Lower lobe of right lung (tissue), 2 donors: ENCODE measurements around the gene CD79A. TPM values are rescaled to one million over a fixed set of nuclear protein-coding genes. Genes with fewer than 3 reads are reported as not detected.

Source experiments
- ATAC-seq, 2 donors: fragments of 200-7000 bp; cut with Tn5 transposase; one replicate each; pipeline ENCODE4 v1.9.1; 2020 to 2022; ENCODE audit warnings: mild to moderate bottlenecking in 2 of 2, moderate library complexity in 2 of 2
- DNase-seq: peaks from one replicate; pipeline ENCODE4 v3.0.0-alpha.2; 2020
- H3K27ac ChIP-seq: fragments of 200-600 bp; one replicate; pipeline ENCODE4 v1.8.0; 2022
- H3K27me3 ChIP-seq: fragments of 200-600 bp; one replicate; pipeline ENCODE4 v1.8.0; 2022; ENCODE audit warnings: low read depth
- H3K36me3 ChIP-seq: fragments of 200-600 bp; one replicate; pipeline ENCODE4 v1.8.0; 2022; ENCODE audit warnings: mild to moderate bottlenecking
- H3K4me1 ChIP-seq: fragments of 200-600 bp; one replicate; pipeline ENCODE4 v1.8.0; 2022
- H3K4me3 ChIP-seq: fragments of 200-600 bp; one replicate; pipeline ENCODE4 v1.8.0; 2022; ENCODE audit warnings: mild to moderate bottlenecking
- H3K9me3 ChIP-seq: fragments of 200-600 bp; one replicate; pipeline ENCODE4 v1.8.0; 2022
- intact Hi-C: fragments of 100-400 bp; cut with DNase I; formaldehyde crosslinking; loops from one replicate; pipeline ENCODE4 v1.11.0; 2022
- total RNA-seq: library from RNA; stranded (reverse); fragmentation: NEBNext Ultra II Directional; extraction: Animal tissue kit (Norgen Biotek cat#: 25700); gene quantifications from one replicate; pipeline ENCODE4 v1.2.1, GENCODE V29; 2021
- TF ChIP-seq, protein P1 (sequence below): fragments of 200-600 bp; IDR thresholded peaks from one replicate; pipeline ENCODE4 v1.8.0; 2022; ENCODE audit warnings: antibody characterized with exemption, mild to moderate bottlenecking
- donor health status: DM: no; HTN: yes; CAD: no; lungs with severe emphysema.

Gene CD79A
- total RNA-seq, 1 donor from 2014 or later: 1.2 TPM

DNA sequence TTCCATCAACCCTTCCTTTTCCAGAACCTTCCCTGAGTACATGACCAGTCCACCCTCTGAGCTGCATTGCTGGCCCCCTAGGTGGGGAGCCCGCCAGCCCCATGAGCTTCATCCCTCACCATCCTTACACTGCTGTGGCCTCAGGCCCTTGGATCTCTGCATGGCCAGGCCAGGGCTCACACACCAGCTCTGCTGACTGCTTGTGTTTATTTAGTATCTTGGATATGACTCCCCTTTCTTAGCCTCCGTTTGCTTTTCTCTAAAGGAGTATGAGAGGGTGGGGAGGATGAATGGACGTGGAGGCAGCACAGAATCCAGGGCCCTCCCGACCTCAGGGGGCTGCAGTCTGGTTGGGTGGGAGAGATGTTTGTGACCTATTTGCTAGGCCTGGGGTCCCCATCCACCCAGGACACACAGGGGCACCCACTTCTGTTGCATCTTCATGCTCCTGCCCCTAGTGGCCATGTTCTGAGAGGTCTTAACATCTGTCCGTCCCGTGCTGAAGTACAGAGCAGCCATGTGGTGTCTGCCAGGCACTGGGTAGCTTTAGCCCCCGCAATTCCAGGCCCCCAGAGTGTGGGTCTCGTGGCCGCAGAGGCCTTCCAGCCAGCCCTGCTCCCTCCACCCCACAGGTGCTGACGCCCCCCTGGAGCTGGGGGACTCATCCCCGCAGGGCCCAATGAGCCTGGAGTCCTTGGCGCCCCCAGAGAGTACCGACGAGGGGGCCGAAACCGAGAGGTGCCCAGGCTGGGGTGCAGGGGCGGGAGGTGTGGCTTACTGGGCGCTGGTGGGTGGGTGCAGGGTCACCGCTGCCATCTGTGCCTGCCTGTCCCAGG lies 18.9 kb downstream of the CD79A start:
- Histone ChIP-seq H3K27ac (no peak overlapping the region), H3K4me1 (peaks cover 4% of the 10 kb centered on the region), H3K4me3 (no peak overlapping the region), H3K9me3 (no peaks in the 10 kb centered on the region), H3K36me3 (peaks cover 80% of the 10 kb centered on the region), H3K27me3 (no peaks in the 10 kb centered on the region)
- TF ChIP-seq, protein P1, sequence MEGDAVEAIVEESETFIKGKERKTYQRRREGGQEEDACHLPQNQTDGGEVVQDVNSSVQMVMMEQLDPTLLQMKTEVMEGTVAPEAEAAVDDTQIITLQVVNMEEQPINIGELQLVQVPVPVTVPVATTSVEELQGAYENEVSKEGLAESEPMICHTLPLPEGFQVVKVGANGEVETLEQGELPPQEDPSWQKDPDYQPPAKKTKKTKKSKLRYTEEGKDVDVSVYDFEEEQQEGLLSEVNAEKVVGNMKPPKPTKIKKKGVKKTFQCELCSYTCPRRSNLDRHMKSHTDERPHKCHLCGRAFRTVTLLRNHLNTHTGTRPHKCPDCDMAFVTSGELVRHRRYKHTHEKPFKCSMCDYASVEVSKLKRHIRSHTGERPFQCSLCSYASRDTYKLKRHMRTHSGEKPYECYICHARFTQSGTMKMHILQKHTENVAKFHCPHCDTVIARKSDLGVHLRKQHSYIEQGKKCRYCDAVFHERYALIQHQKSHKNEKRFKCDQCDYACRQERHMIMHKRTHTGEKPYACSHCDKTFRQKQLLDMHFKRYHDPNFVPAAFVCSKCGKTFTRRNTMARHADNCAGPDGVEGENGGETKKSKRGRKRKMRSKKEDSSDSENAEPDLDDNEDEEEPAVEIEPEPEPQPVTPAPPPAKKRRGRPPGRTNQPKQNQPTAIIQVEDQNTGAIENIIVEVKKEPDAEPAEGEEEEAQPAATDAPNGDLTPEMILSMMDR: no peak
- DNase-seq: no peak
- intact Hi-C loops: no loop called here
- ATAC-seq: no peak

- DNase-seq: no peak
- Histone ChIP-seq H3K27ac (no peak overlapping the region), H3K4me1 (peaks cover 4% of the 10 kb centered on the region), H3K27me3 (no peaks in the 10 kb centered on the region), H3K9me3 (no peaks in the 10 kb centered on the region), H3K4me3 (no peak overlapping the region), H3K36me3 (peaks cover 80% of the 10 kb centered on the region)
- TF ChIP-seq, protein P1: no peak
- intact Hi-C loops: no loop called here
- ATAC-seq: no peak
Observed at GRCh38 chr19:41896581-41896942, 19.5 kb downstream of the CD79A start.

- no peaks in the 10 kb centered on the region for H3K27me3 ChIP-seq
- peaks cover 80% of the 10 kb centered on the region for H3K36me3 ChIP-seq
- H3K9me3 ChIP-seq: no peaks in the 10 kb centered on the region
- no peak for ATAC-seq
- intact Hi-C loops: no loop called here
- TF ChIP-seq, protein P1: no peak
- no peak overlapping the region for H3K4me3 ChIP-seq
- H3K4me1 ChIP-seq: no peaks in the 10 kb centered on the region
- DNase-seq: no peak
- no peak overlapping the region for H3K27ac ChIP-seq
Observed at GRCh38 chr19:41897181-41897580, 20.1 kb downstream of the CD79A start.

DNA sequence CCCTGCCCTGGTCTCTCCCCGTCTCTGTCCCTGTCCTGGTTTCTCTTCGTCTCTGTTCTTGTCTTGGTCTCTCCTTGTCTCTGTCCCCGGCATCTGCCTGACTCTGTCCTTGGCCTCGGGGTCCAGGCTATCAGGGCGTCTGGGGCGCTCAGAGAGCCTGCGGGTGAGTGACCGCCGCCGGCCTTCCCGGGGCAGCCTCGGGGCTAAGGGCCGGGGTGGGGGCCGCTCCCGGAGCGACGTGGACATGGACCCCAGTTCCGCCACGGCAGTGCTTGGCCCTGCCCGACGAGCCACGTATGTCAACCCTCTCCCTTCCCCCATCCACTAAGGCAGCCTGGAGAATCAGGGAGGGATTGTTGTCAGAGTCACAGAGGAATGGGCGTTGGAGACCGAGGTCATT lies 20.7 kb downstream of the CD79A start:
- DNase-seq (no peak), ATAC-seq (peak in 1 of 2 donors; percentile 15)
- peaks cover 80% of the 10 kb centered on the region for H3K36me3 ChIP-seq

GRCh38 chr19:41898235-41898634 lies 21.2 kb downstream of the CD79A start:
- ATAC-seq (no peak), DNase-seq (no peak)
- Histone ChIP-seq H3K36me3 (peaks cover 81% of the 10 kb centered on the region), H3K9me3 (no peaks in the 10 kb centered on the region), H3K27ac (no peak overlapping the region), H3K27me3 (no peaks in the 10 kb centered on the region), H3K4me1 (no peaks in the 10 kb centered on the region), H3K4me3 (no peak overlapping the region)
- TF ChIP-seq, protein P1: no peak
- intact Hi-C loops: no loop called here

More for the DNA sequence above, 20.7 kb downstream of the CD79A start:
- no peaks in the 10 kb centered on the region for H3K9me3 ChIP-seq
- no peaks in the 10 kb centered on the region for H3K4me1 ChIP-seq
- no peak overlapping the region for H3K4me3 ChIP-seq
- no peaks in the 10 kb centered on the region for H3K27me3 ChIP-seq
- TF ChIP-seq, protein P1: no peak
- intact Hi-C loops: no loop called here
- H3K27ac ChIP-seq: no peak overlapping the region
